ENCODE data around the gene ERGIC1.

The ERGIC1 gene

GRCh38 chr5:172929371-172929838 is 95.4 kb downstream of the ERGIC1 start:
- in situ Hi-C loops (cut with HindIII; ENCODE audit: low pct_unique_long_range_greater_than_20kb, low sequenced_read_pairs) = no loop called here
- TF ChIP-seq JUND (IDR thresholded peaks at IDR 0.05; ENCODE audit: low read depth) = no peak
- DNase-seq (ENCODE audit: low read depth in 1 of 2, low spot score in 1 of 2) = no peak

- no peak for DNase-seq (ENCODE audit: low read depth in 1 of 2, low spot score in 1 of 2)
- in situ Hi-C loops (cut with HindIII; ENCODE audit: low pct_unique_long_range_greater_than_20kb, low sequenced_read_pairs) = no loop called here
- no peak for TF ChIP-seq JUND (IDR thresholded peaks at IDR 0.05; ENCODE audit: low read depth)
These were observed 97.0 kb downstream of the ERGIC1 start for GRCh38 chr5:172931001-172931536.

GRCh38 chr5:172932313-172933017 is 98.4 kb downstream of the ERGIC1 start:
- in situ Hi-C loops (cut with HindIII; ENCODE audit: low pct_unique_long_range_greater_than_20kb, low sequenced_read_pairs) = no loop called here
- TF ChIP-seq JUND (IDR thresholded peaks at IDR 0.05; ENCODE audit: low read depth) = no peak
- DNase-seq (ENCODE audit: low read depth in 1 of 2, low spot score in 1 of 2) = peak; percentile 68 to 75

- in situ Hi-C loops (cut with HindIII; ENCODE audit: low pct_unique_long_range_greater_than_20kb, low sequenced_read_pairs) = no loop called here
- no peak for DNase-seq (ENCODE audit: low read depth in 1 of 2, low spot score in 1 of 2)
- no peak for TF ChIP-seq JUND (IDR thresholded peaks at IDR 0.05; ENCODE audit: low read depth)
These were observed 99.2 kb downstream of the ERGIC1 start for GRCh38 chr5:172933238-172933637.

- in situ Hi-C loops (cut with HindIII; ENCODE audit: low pct_unique_long_range_greater_than_20kb, low sequenced_read_pairs) = no loop called here
- TF ChIP-seq JUND (IDR thresholded peaks at IDR 0.05; ENCODE audit: low read depth) = no peak
- DNase-seq (ENCODE audit: low read depth in 1 of 2, low spot score in 1 of 2) = no peak
These were observed 101.0 kb downstream of the ERGIC1 start for GRCh38 chr5:172935096-172935495.

GRCh38 chr5:172936401-172936800 is 102.3 kb downstream of the ERGIC1 start:
- in situ Hi-C loops (cut with HindIII; ENCODE audit: low pct_unique_long_range_greater_than_20kb, low sequenced_read_pairs) = no loop called here
- no peak for DNase-seq (ENCODE audit: low read depth in 1 of 2, low spot score in 1 of 2)
- no peak for TF ChIP-seq JUND (IDR thresholded peaks at IDR 0.05; ENCODE audit: low read depth)

GRCh38 chr5:172939071-172939470 is 105.0 kb downstream of the ERGIC1 start:
- in situ Hi-C loops (cut with HindIII; ENCODE audit: low pct_unique_long_range_greater_than_20kb, low sequenced_read_pairs) = no loop called here

GRCh38 chr5:172939611-172940267 is 105.7 kb downstream of the ERGIC1 start:
- TF ChIP-seq JUND (IDR thresholded peaks at IDR 0.05; ENCODE audit: low read depth) = no peak
- DNase-seq (ENCODE audit: low read depth in 1 of 2, low spot score in 1 of 2) = no peak
- in situ Hi-C loops (cut with HindIII; ENCODE audit: low pct_unique_long_range_greater_than_20kb, low sequenced_read_pairs) = no loop called here

More at GRCh38 chr5:172939071-172939470, 105.0 kb downstream of the ERGIC1 start:
- DNase-seq (ENCODE audit: low read depth in 1 of 2, low spot score in 1 of 2) = peak in 1 of 2 experiments; percentile 59
- no peak for TF ChIP-seq JUND (IDR thresholded peaks at IDR 0.05; ENCODE audit: low read depth)

GRCh38 chr5:172940268-172941066 is 106.4 kb downstream of the ERGIC1 start:
- in situ Hi-C loops (cut with HindIII; ENCODE audit: low pct_unique_long_range_greater_than_20kb, low sequenced_read_pairs) = no loop called here
- no peak for DNase-seq (ENCODE audit: low read depth in 1 of 2, low spot score in 1 of 2)
- TF ChIP-seq JUND (IDR thresholded peaks at IDR 0.05; ENCODE audit: low read depth) = no peak

GRCh38 chr5:172941067-172941516 is 107.0 kb downstream of the ERGIC1 start:
- no peak for TF ChIP-seq JUND (IDR thresholded peaks at IDR 0.05; ENCODE audit: low read depth)

GRCh38 chr5:172942556-172942955 is 108.5 kb downstream of the ERGIC1 start:
- DNase-seq (ENCODE audit: low read depth in 1 of 2, low spot score in 1 of 2) = no peak
- in situ Hi-C loops (cut with HindIII; ENCODE audit: low pct_unique_long_range_greater_than_20kb, low sequenced_read_pairs) = no loop called here

More at GRCh38 chr5:172941067-172941516, 107.0 kb downstream of the ERGIC1 start:
- DNase-seq (ENCODE audit: low read depth in 1 of 2, low spot score in 1 of 2) = no peak
- in situ Hi-C loops (cut with HindIII; ENCODE audit: low pct_unique_long_range_greater_than_20kb, low sequenced_read_pairs) = no loop called here

GRCh38 chr5:172943283-172943841 is 109.3 kb downstream of the ERGIC1 start:
- no peak for TF ChIP-seq JUND (IDR thresholded peaks at IDR 0.05; ENCODE audit: low read depth)
- no peak for DNase-seq (ENCODE audit: low read depth in 1 of 2, low spot score in 1 of 2)
- in situ Hi-C loops (cut with HindIII; ENCODE audit: low pct_unique_long_range_greater_than_20kb, low sequenced_read_pairs) = no loop called here

More at GRCh38 chr5:172942556-172942955, 108.5 kb downstream of the ERGIC1 start:
- TF ChIP-seq JUND (IDR thresholded peaks at IDR 0.05; ENCODE audit: low read depth) = no peak

Data from T47D (cell line).